HK-2 (cell line): ENCODE results near the gene SUPT7L.
"Not testable (repeated sequence)": the region's sequence is repeated elsewhere in the genome, so short reads cannot be mapped to it uniquely, and the experiment has no call there.

Experiments used
- DNase-seq: peaks from one replicate; pipeline ENCODE4 v3.0.0-alpha.2; 2018; ENCODE audit not compliant: unreplicated experiment

Gene SUPT7L

GRCh38 chr2:27638037-27638637, 25.3 kb downstream of the SUPT7L start:
- no peak for DNase-seq

- DNase-seq, result no peak
Measured at GRCh38 chr2:27636766-27637165, 26.6 kb downstream of the SUPT7L start.

GRCh38 chr2:27634291-27634690, 29.1 kb downstream of the SUPT7L start:
- no peak for DNase-seq

GRCh38 chr2:27630257-27630656, 33.2 kb downstream of the SUPT7L start:
- not testable (repeated sequence) for DNase-seq

DNA sequence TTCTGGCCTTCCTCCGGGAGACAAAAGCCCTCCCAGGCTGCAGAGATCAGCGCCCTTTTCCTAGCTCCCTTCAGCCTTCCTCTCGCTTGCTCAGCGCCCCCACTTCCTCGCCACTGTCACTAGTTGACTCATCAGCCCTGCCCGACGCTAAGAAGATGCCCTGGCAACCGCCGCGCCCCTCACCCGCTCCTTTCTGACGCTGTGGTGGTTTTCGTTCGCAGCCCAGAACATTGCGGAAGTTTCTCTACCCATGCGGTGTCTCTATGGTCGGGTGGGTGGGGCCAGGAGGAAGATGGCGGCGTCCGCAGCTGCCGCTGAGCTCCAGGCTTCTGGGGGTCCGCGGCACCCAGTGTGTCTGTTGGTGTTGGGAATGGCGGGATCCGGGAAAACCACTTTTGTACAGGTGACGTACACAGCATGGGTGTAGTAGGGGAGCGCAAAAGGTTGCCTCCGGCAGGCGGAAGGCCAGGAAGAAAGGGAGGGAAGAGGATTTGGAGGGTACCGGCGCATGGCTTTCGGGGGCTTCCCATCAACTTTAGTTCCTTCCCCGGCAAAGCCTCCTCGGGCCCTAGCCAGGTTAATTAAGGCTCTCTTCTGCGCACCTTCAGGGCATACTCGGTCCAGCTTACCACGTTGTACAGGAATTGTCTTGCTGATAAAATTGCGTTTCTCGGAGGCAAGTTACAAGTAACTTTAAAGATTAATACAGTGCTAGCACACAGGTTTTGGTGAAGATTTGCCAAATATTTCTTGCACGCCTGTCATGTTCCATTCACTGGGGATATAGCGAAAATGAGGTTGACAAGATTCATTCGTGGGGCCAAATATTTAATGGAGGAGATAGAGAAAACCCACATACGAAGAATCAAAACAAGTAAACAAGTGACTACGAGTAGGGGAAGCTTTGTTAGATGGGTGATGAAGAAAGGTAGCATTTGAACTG, 34.4 kb downstream of the SUPT7L start, which contains the start of the genes CCDC121 and GPN1:
Gene CCDC121 (minus strand): TSS at position 246 of the 943 bp plus-strand sequence. CDS start 1,213 bp downstream, outside the sequence.
Gene GPN1 (plus strand): TSS at position 284 of the 943 bp plus-strand sequence. CDS start 9 bp downstream, at position 293.
- peak; percentile 96 for DNase-seq

- DNase-seq, result peak; percentile 57
Measured at GRCh38 chr2:27627963-27628766, 35.2 kb downstream of the SUPT7L start.

GRCh38 chr2:27626921-27627320, 36.5 kb downstream of the SUPT7L start:
- DNase-seq, result not testable (repeated sequence)

- DNase-seq, result not testable (repeated sequence)
Measured at GRCh38 chr2:27626323-27626722, 37.1 kb downstream of the SUPT7L start.

GRCh38 chr2:27624943-27625342, 38.5 kb downstream of the SUPT7L start:
- DNase-seq, result no peak

GRCh38 chr2:27622921-27623384, 40.5 kb downstream of the SUPT7L start:
- peak; percentile 16 for DNase-seq

- DNase-seq, result no peak
Measured at GRCh38 chr2:27621524-27621923, 41.9 kb downstream of the SUPT7L start.

GRCh38 chr2:27615316-27615715, 48.1 kb downstream of the SUPT7L start:
- no peak for DNase-seq

DNA sequence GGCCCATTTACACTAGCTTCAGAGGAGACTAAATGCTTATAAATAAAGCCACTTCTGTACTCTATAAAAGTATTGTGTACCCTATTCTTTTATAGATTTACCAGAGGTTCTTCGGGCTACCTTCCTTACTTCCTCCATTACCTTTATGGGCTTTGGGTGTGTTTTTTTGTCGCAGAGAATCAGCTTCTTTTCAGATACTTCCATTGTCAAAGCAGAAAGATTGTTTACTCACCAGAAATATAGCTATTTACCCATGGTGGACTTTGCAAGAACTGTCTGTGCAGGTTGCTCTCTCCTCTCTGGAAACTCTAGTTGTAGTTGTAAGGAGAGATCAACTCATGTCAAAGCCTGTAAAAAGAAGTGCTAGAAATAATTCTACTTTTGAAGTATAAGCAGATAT, 49.4 kb downstream of the SUPT7L start:
- DNase-seq, result no peak

DNA sequence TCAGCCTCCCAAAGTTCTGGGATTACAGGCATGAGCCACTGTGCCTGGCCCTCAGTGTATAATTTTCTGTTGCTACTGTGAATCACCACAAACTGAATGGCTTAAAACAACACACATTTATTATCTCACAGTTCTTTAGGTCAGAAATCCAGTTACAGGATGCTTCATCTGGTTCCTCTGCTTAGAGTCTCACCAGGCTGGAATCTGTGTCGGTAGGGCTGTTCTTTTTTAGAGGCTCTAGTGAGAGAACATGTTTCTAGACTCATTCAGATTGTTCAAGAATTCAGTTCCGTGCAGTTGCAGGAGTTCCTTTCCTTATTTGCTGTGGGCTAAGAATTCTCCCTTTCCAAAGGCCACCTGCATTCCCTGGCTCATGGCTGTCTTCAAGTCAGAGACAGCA, 56.8 kb downstream of the SUPT7L start:
- no peak for DNase-seq
